ENCODE data around the gene HMGCR.

DNA sequence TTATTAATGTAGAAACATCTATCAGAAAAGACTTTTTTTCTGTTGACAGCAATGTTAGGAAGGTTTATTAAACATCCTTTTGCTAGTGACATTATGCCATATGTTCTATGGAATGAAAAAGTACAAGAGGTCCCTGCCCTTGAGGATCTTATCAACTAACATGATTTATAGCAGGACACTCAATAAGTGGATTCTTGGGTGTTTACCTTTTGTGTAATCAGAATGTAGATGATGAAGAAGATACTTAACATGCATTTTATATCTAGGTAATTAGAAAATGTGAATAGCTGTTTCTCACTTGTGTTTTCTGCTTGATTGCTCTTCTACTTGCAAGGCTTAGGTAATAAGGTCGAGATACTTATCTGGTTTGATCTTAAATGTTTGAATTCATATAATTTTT is 4.9 kb downstream of the HMGCR start:
- TF ChIP-seq EZH2 (IDR thresholded peaks at IDR 0.05; ENCODE audit: low read length, unreplicated experiment) (no peak), CTCF (conservative IDR thresholded peaks at IDR 0.05; ENCODE audit: low read depth, low read length) (no peak), EZH2phosphoT487 (IDR thresholded peaks at IDR 0.05; ENCODE audit: borderline replicate concordance, low read length) (no peak)

Data from PC-3 (cell line).